ENCODE measurements around the gene CFAP100. TPM values are rescaled to one million over a fixed set of nuclear protein-coding genes. Genes with fewer than 3 reads are reported as not detected.

The CFAP100 gene
- total RNA-seq, 1 donor from 2014 or later: not detected

DNA sequence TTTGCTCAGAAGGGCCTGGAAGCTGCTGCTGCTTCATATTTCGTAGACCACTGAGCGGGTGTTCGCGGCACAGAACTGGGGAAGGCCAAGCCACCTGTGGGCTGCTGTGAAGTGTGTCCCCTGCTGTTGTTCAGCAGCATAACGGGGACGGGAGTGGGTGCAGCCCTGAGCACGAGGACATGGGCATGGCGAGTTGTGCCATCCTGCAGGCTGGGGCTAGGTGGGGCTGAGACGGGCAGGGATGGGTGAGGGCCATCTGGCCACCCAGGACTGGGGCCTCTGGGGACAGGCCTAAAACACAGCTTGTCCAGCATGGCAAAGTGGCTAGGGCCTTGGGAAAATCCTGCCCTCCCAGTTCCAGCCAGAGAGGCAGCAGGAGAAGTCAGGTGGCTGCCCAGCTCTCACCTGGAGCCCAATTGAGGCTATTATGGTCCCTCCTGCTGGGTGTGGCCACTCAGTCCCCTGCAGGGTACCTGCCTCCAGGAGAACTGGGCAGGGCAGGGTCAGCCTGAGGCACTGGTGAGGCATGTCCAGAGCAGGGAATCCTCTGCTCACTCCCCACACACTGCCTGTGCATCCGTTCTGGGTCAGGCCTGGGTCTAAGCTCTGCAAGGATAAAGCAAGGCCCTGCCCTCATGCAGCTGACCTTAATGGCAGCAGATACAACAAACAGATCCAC lies 29.5 kb downstream of the CFAP100 start:
- Mint-ChIP-seq H3K4me3 (ENCODE audit: unreplicated experiment) (no peak overlapping the region), H3K27ac (ENCODE audit: unreplicated experiment) (no peak overlapping the region), H3K27me3 (ENCODE audit: low read depth, unreplicated experiment) (no peaks in the 10 kb centered on the region), H3K9me3 (ENCODE audit: unreplicated experiment) (peaks cover 12% of the 10 kb centered on the region), H3K36me3 (ENCODE audit: low read depth, unreplicated experiment) (peaks cover 3% of the 10 kb centered on the region), H3K4me1 (ENCODE audit: low read depth, unreplicated experiment) (peaks cover 5% of the 10 kb centered on the region)
- no peaks in the 10 kb centered on the region for H3K36me3 ChIP-seq (ENCODE audit: insufficient read depth, low read length)
- no peak overlapping the region for H3K4me2 ChIP-seq (ENCODE audit: low read length)
- H3K4me1 ChIP-seq (ENCODE audit: insufficient read depth, low read length): no peaks in the 10 kb centered on the region
- FAIRE-seq (no peak), DNase-seq (ENCODE audit: low read depth) (no peak)
- no peak overlapping the region for H3K27ac ChIP-seq (ENCODE audit: low read depth, low read length)
- H3K79me2 ChIP-seq (ENCODE audit: insufficient read depth, low read length): no peaks in the 10 kb centered on the region
- H3K9ac ChIP-seq (ENCODE audit: low read length): no peak overlapping the region
- TF ChIP-seq CTCF (IDR thresholded peaks at IDR 0.05; ENCODE audit: insufficient read depth, low read depth, low read length) (no peak), EZH2 (IDR thresholded peaks at IDR 0.05; ENCODE audit: insufficient read depth, low read length) (no peak)
- no peaks in the 10 kb centered on the region for H3K27me3 ChIP-seq (ENCODE audit: insufficient read depth, low read length)
- no peak overlapping the region for H3K4me3 ChIP-seq (ENCODE audit: insufficient read depth, low read depth, low read length)
- H4K20me1 ChIP-seq (ENCODE audit: insufficient read depth, low read length): no peaks in the 10 kb centered on the region
- no peaks in the 10 kb centered on the region for H3K9me3 ChIP-seq (ENCODE audit: insufficient read depth, low read depth, low read length)
- H2AFZ ChIP-seq (ENCODE audit: low read depth, low read length): no peak overlapping the region

GRCh38 chr3:126424751-126425150 lies 30.0 kb downstream of the CFAP100 start:
- FAIRE-seq (no peak), DNase-seq (ENCODE audit: low read depth) (no peak)
- Mint-ChIP-seq H3K36me3 (ENCODE audit: low read depth, unreplicated experiment) (peaks cover 3% of the 10 kb centered on the region), H3K4me1 (ENCODE audit: low read depth, unreplicated experiment) (peaks cover 5% of the 10 kb centered on the region), H3K4me3 (ENCODE audit: unreplicated experiment) (no peak overlapping the region), H3K27me3 (ENCODE audit: low read depth, unreplicated experiment) (no peaks in the 10 kb centered on the region), H3K9me3 (ENCODE audit: unreplicated experiment) (peaks cover 12% of the 10 kb centered on the region), H3K27ac (ENCODE audit: unreplicated experiment) (no peak overlapping the region)
- Histone ChIP-seq H3K79me2 (ENCODE audit: insufficient read depth, low read length) (no peaks in the 10 kb centered on the region), H3K9ac (ENCODE audit: low read length) (no peak overlapping the region), H3K4me1 (ENCODE audit: insufficient read depth, low read length) (no peaks in the 10 kb centered on the region), H3K27ac (ENCODE audit: low read depth, low read length) (no peak overlapping the region), H3K36me3 (ENCODE audit: insufficient read depth, low read length) (no peaks in the 10 kb centered on the region), H4K20me1 (ENCODE audit: insufficient read depth, low read length) (no peaks in the 10 kb centered on the region), H3K27me3 (ENCODE audit: insufficient read depth, low read length) (no peaks in the 10 kb centered on the region), H2AFZ (ENCODE audit: low read depth, low read length) (no peak overlapping the region), H3K9me3 (ENCODE audit: insufficient read depth, low read depth, low read length) (no peaks in the 10 kb centered on the region), H3K4me3 (ENCODE audit: insufficient read depth, low read depth, low read length) (no peak overlapping the region), H3K4me2 (ENCODE audit: low read length) (no peak overlapping the region)
- TF ChIP-seq CTCF (IDR thresholded peaks at IDR 0.05; ENCODE audit: insufficient read depth, low read depth, low read length) (no peak), EZH2 (IDR thresholded peaks at IDR 0.05; ENCODE audit: insufficient read depth, low read length) (no peak)

GRCh38 chr3:126431103-126431534 lies 36.4 kb downstream of the CFAP100 start:
- H3K4me3 ChIP-seq (ENCODE audit: insufficient read depth, low read depth, low read length): no peak overlapping the region
- no peaks in the 10 kb centered on the region for H3K27me3 Mint-ChIP-seq (ENCODE audit: low read depth, unreplicated experiment)
- H3K4me2 ChIP-seq (ENCODE audit: low read length): no peak overlapping the region
- H3K36me3 Mint-ChIP-seq (ENCODE audit: low read depth, unreplicated experiment): peaks cover 4% of the 10 kb centered on the region
- no peaks in the 10 kb centered on the region for H3K9me3 ChIP-seq (ENCODE audit: insufficient read depth, low read depth, low read length)
- peaks cover 3% of the 10 kb centered on the region for H3K4me1 Mint-ChIP-seq (ENCODE audit: low read depth, unreplicated experiment)
- H4K20me1 ChIP-seq (ENCODE audit: insufficient read depth, low read length): no peaks in the 10 kb centered on the region
- H3K36me3 ChIP-seq (ENCODE audit: insufficient read depth, low read length): no peaks in the 10 kb centered on the region
- no peaks in the 10 kb centered on the region for H3K4me1 ChIP-seq (ENCODE audit: insufficient read depth, low read length)
- DNase-seq (ENCODE audit: low read depth) (no peak), FAIRE-seq (no peak)
- H3K27ac Mint-ChIP-seq (ENCODE audit: unreplicated experiment): no peak overlapping the region
- no peaks in the 10 kb centered on the region for H3K79me2 ChIP-seq (ENCODE audit: insufficient read depth, low read length)
- no peak overlapping the region for H3K9ac ChIP-seq (ENCODE audit: low read length)
- no peaks in the 10 kb centered on the region for H3K27me3 ChIP-seq (ENCODE audit: insufficient read depth, low read length)
- no peak overlapping the region for H2AFZ ChIP-seq (ENCODE audit: low read depth, low read length)
- H3K4me3 Mint-ChIP-seq (ENCODE audit: unreplicated experiment): no peak overlapping the region
- H3K27ac ChIP-seq (ENCODE audit: low read depth, low read length): no peak overlapping the region
- TF ChIP-seq EZH2 (IDR thresholded peaks at IDR 0.05; ENCODE audit: insufficient read depth, low read length) (no peak), CTCF (IDR thresholded peaks at IDR 0.05; ENCODE audit: insufficient read depth, low read depth, low read length) (no peak)
- H3K9me3 Mint-ChIP-seq (ENCODE audit: unreplicated experiment): peaks cover 5% of the 10 kb centered on the region
